Progenitor cell of endocrine pancreas (in vitro differentiated cells): ENCODE measurements around the gene KIF12. TPM values are rescaled to one million over a fixed set of nuclear protein-coding genes. Genes with fewer than 3 reads are reported as not detected.

ENCODE experiments used
- DNase-seq: peaks from one replicate; pipeline ENCODE4 v3.0.0; 2021; ENCODE audit warnings: low spot score; ENCODE audit not compliant: unreplicated experiment
- H3K27ac Mint-ChIP-seq: 2 replicates; pipeline ENCODE4 v1.8.0; 2021; ENCODE audit warnings: mild to moderate bottlenecking, moderate library complexity, mixed read lengths
- H3K27me3 Mint-ChIP-seq: 2 replicates; pipeline ENCODE4 v1.8.0; 2021; ENCODE audit warnings: mixed read lengths
- H3K36me3 Mint-ChIP-seq: 2 replicates; pipeline ENCODE4 v1.8.0; 2022; ENCODE audit warnings: mixed read lengths; ENCODE audit not compliant: insufficient read depth
- H3K4me1 Mint-ChIP-seq: 2 replicates; pipeline ENCODE4 v1.8.0; 2021; ENCODE audit warnings: low read depth, mixed read lengths
- H3K4me3 Mint-ChIP-seq: 2 replicates; pipeline ENCODE4 v1.8.0; 2021; ENCODE audit warnings: low read depth, mild to moderate bottlenecking, moderate library complexity, mixed read lengths
- H3K9me3 Mint-ChIP-seq: 2 replicates; pipeline ENCODE4 v1.8.0; 2021; ENCODE audit warnings: low read depth, mixed read lengths
- total RNA-seq: library from RNA; stranded (reverse); gene quantifications from 2 replicates; pipeline ENCODE4 v1.2.1, GENCODE V29; 2021
- TF ChIP-seq, protein P1 (sequence below): fragments of 200-600 bp; sonication (generic); IDR thresholded peaks from one replicate; pipeline ENCODE4 v1.5.0; 2021; ENCODE audit warnings: antibody characterized with exemption, mild to moderate bottlenecking; ENCODE audit not compliant: unreplicated experiment

The KIF12 gene
- total RNA-seq, 1 donor from 2014 or later: 176 TPM

DNA sequence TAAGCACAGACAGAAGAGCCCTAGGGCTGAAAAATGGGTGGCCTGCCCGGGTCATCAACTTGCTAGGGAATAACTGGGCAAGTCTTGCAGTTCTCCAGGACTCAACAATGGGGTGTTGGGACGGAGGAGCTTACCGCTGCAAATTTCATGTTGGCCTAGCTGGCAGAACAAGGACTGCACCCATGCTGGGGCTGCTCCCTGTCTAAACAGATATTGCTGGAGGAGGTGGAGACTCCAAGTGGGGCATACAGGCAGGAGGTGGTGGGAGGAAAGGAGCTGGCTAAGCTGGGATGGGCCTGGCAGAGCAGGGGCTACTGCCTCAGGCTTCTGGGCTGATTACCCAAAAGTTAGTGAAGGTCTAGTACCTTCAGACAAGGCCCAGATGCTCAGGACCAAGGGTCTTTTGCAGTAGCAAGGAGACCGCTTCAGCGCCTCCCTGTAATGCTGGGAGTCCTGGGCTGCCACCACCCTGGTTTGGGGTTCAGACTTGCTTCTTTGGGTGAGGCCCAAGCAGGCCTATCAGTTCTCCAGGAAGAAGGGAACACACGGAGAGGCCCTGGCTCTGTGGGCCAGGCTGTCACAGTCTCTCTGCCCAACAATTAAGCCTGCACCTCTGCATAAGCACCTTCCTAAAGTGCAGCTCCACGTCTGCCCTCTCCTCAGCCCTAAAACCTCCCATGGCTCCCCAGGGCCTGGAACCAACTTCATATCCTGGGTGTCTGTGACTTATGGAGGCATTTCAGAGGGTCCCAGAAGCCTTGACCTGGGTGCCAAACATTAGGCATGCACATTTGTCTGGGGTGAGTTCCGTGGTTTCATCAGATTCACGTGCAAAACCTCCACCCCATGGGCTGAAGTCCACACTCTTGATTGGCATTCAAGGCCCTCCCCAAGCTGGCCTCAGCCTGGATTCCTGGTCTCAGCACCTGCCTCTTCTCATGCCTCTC lies 24.2 kb upstream of the KIF12 start:
- no peaks in the 10 kb centered on the region for H3K27me3 Mint-ChIP-seq
- H3K4me1 Mint-ChIP-seq: peaks cover 64% of the 10 kb centered on the region

DNA sequence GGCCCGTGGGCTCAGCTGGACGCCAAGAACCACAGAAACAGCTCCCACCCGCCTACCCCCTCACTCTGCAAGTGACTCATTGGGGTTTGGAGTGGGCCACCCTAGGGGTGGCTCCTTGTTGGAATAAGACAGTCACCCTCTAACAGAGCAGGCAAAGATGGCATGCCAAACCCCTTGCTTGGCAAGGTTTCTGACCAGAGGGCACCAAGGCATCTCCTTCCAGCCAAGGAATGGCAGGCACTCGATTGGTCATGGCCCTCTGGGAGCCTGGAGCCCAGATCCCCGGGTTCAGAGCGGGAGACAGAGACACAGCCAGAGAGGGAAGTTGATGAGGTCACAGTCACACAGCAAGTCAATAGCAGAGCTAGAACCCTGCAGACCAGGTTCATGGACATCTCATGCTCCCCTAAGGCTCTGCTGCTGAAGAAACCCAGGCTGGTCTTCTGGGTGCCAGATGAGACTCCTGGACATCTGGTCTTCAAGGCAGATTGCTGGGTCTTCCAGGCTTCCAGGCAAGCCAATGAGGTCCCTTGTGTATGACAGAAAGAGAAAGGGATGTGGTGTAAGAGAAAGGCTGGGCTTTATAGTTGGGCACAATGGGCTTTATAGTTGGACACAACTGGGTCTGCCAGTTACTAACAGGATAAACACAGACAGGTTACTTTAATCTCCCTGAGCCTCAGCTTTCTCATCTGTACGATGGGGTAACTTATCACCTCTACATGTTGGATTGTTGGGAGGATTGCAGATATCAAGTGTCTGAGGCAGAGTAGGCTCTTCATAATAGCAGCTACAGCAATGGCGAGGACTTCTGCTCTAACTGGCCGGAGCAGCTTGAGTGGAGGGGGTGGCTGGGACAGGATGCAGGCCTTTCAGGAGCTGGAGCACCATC lies 23.3 kb upstream of the KIF12 start:
- peak overlapping the region; percentile 40 for H3K27ac Mint-ChIP-seq
- TF ChIP-seq, protein P1, sequence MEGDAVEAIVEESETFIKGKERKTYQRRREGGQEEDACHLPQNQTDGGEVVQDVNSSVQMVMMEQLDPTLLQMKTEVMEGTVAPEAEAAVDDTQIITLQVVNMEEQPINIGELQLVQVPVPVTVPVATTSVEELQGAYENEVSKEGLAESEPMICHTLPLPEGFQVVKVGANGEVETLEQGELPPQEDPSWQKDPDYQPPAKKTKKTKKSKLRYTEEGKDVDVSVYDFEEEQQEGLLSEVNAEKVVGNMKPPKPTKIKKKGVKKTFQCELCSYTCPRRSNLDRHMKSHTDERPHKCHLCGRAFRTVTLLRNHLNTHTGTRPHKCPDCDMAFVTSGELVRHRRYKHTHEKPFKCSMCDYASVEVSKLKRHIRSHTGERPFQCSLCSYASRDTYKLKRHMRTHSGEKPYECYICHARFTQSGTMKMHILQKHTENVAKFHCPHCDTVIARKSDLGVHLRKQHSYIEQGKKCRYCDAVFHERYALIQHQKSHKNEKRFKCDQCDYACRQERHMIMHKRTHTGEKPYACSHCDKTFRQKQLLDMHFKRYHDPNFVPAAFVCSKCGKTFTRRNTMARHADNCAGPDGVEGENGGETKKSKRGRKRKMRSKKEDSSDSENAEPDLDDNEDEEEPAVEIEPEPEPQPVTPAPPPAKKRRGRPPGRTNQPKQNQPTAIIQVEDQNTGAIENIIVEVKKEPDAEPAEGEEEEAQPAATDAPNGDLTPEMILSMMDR: no peak
- H3K36me3 Mint-ChIP-seq: no peaks in the 10 kb centered on the region
- H3K4me3 Mint-ChIP-seq: no peak overlapping the region
- H3K9me3 Mint-ChIP-seq: no peaks in the 10 kb centered on the region
- DNase-seq: no peak
- peaks cover 73% of the 10 kb centered on the region for H3K4me1 Mint-ChIP-seq
- no peaks in the 10 kb centered on the region for H3K27me3 Mint-ChIP-seq

More for the DNA sequence above, 24.2 kb upstream of the KIF12 start:
- Mint-ChIP-seq H3K27ac (peak overlapping the region; percentile 29), H3K4me3 (peak overlapping the region; percentile 7), H3K9me3 (no peaks in the 10 kb centered on the region), H3K36me3 (no peaks in the 10 kb centered on the region)
- DNase-seq: no peak
- TF ChIP-seq, protein P1: no peak

DNA sequence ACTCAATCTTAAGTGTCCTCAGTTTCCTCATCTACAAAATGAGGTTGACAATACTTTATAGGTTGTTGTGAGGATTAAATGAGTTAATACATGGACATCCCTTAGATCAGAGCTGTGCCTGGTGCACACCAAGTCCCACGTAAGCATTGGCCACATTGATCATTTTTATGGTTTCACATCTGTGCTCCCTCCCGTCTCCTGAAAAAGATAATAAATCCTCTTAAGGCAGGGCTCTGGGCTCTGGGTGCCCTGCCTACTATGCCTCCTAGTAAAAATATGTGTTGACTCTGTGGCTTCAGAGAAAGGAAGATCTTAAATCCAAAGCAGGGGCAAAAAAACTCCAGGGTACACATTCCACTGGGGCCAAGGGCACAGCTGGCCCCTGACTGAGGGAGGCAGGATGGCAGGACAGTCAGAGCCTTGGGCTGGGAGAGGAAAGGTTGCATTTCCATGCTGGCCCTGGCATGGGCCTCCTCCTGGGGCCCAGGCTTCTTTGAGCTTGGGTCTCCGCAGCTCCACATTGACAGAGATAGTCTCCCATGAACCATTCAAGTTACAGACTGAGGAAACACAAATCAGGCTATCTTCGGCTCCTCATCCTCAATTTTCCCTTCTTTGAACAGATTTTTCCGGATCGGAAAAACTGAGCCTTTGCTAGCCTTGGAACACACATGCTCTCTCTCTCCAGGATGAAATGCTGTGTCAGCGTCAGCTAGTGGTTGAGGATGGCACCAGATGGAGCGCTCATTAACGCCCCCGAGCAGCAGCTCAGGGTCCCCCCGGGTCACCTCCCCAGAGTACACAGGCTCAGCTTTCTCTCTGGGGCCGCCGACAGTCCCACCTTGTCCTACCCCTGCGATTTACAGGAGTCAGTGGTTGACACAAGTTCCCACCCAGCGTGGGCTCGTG lies 22.4 kb upstream of the KIF12 start:
- H3K9me3 Mint-ChIP-seq: no peaks in the 10 kb centered on the region
- peaks cover 79% of the 10 kb centered on the region for H3K4me1 Mint-ChIP-seq
- no peak overlapping the region for H3K4me3 Mint-ChIP-seq
- no peaks in the 10 kb centered on the region for H3K27me3 Mint-ChIP-seq
- TF ChIP-seq, protein P1: no peak
- DNase-seq: no peak
- H3K27ac Mint-ChIP-seq: peak overlapping the region; percentile 40
- H3K36me3 Mint-ChIP-seq: no peaks in the 10 kb centered on the region

DNA sequence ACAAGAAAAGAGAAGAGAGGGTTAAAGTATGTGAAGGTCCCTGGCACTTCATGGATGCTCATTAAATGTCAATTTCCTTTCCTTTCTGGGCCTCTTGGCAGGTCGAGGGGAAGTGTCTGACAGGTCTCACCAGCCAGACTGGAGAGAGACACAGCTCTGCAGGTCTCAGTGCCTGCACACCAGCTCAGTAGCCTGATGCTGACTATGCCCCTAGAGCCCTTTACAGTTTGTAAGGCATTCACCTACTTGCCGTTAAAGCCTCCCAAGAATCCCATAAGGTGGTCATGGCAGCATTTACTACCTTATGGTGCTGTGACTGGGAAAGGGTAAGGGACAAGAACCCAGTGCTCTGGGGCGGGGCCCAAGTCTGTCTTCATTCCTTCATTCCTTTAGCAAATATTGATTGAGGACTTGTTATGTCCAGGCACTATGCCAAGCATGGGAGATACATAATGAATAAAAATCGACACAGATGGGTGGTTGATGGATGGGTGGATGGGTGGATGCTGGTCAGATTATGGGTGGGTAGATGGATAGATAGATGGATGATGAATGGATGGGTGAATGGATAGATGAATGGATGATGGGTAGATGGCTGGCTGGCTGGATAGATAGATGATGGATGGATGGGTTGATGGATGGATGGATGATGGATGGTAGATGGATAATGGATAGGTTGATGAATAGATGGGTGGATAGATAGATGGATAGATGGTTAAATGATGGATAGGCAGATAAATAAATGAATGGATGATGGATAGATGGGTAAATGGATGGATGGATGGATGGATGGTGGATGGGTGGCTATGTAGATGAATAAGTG lies 21.3 kb upstream of the KIF12 start:
- H3K9me3 Mint-ChIP-seq: no peaks in the 10 kb centered on the region
- DNase-seq: no peak
- peaks cover 79% of the 10 kb centered on the region for H3K4me1 Mint-ChIP-seq
- peak overlapping the region; percentile 91 for H3K27ac Mint-ChIP-seq
- peak overlapping the region; percentile 5 for H3K4me3 Mint-ChIP-seq
- H3K36me3 Mint-ChIP-seq: no peaks in the 10 kb centered on the region
- H3K27me3 Mint-ChIP-seq: no peaks in the 10 kb centered on the region
- TF ChIP-seq, protein P1: no peak
